Measurements from ENCODE around the gene EBF3. TPM values are rescaled to one million over a fixed set of nuclear protein-coding genes. Genes with fewer than 3 reads are reported as not detected.
A peak's percentile ranks its signal among the peaks of the same experiment; 100 is the strongest.

The EBF3 gene
- total and polyA plus RNA-seq, 2 experiments from 2014 or later = 0.27 to 0.49 TPM

GRCh38 chr10:129867631-129868179, 96.4 kb downstream of the EBF3 start:
- no peaks in the 10 kb centered on the region for H3K79me2 ChIP-seq (replicated peaks; ENCODE audit: insufficient read depth)
- H3K9me3 Mint-ChIP-seq = no peaks in the 10 kb centered on the region
- H3K4me2 ChIP-seq = no peak overlapping the region
- DNase-seq (ENCODE audit: low spot score) (no peak), ATAC-seq (peak; percentile 5; the same call in 1 of the 3 replicates)
- no peaks in the 10 kb centered on the region for H3K36me3 Mint-ChIP-seq (ENCODE audit: low read depth)
- no peak overlapping the region for H3K4me3 Mint-ChIP-seq
- H3K4me3 ChIP-seq = no peak overlapping the region
- no peaks in the 10 kb centered on the region for H3K27me3 ChIP-seq (ENCODE audit: insufficient read depth)
- peaks cover 35% of the 10 kb centered on the region for H3K4me1 ChIP-seq (ENCODE audit: insufficient read depth)
- H2AFZ ChIP-seq = no peak overlapping the region
- peaks cover 18% of the 10 kb centered on the region for H3K27me3 Mint-ChIP-seq (ENCODE audit: insufficient read depth, low read depth, poor library complexity)
- no peaks in the 10 kb centered on the region for H3F3A ChIP-seq (replicated peaks; ENCODE audit: low read depth)
- no peaks in the 10 kb centered on the region for H3K36me3 ChIP-seq (ENCODE audit: insufficient read depth)
- no peak overlapping the region for H3K27ac Mint-ChIP-seq
- H3K27ac ChIP-seq (ENCODE audit: low read depth) = no peak overlapping the region
- no peaks in the 10 kb centered on the region for H3K9me2 ChIP-seq (ENCODE audit: insufficient read depth)
- H4K20me1 ChIP-seq (replicated peaks; ENCODE audit: insufficient read depth) = no peaks in the 10 kb centered on the region
- TF ChIP-seq ZNF114 (CRISPR knock-in tag; IDR thresholded peaks at IDR 0.05) = no peak
- TF ChIP-seq JUNB (IDR thresholded peaks at IDR 0.05; ENCODE audit: unreplicated experiment) = no peak
- no peak for TF ChIP-seq POLR2AphosphoS5 (IDR thresholded peaks at IDR 0.05; ENCODE audit: low read depth)
- no peak for TF ChIP-seq CREB1 (CRISPR knock-in tag; IDR thresholded peaks at IDR 0.05; ENCODE audit: low read depth)
- TF ChIP-seq, protein P1, sequence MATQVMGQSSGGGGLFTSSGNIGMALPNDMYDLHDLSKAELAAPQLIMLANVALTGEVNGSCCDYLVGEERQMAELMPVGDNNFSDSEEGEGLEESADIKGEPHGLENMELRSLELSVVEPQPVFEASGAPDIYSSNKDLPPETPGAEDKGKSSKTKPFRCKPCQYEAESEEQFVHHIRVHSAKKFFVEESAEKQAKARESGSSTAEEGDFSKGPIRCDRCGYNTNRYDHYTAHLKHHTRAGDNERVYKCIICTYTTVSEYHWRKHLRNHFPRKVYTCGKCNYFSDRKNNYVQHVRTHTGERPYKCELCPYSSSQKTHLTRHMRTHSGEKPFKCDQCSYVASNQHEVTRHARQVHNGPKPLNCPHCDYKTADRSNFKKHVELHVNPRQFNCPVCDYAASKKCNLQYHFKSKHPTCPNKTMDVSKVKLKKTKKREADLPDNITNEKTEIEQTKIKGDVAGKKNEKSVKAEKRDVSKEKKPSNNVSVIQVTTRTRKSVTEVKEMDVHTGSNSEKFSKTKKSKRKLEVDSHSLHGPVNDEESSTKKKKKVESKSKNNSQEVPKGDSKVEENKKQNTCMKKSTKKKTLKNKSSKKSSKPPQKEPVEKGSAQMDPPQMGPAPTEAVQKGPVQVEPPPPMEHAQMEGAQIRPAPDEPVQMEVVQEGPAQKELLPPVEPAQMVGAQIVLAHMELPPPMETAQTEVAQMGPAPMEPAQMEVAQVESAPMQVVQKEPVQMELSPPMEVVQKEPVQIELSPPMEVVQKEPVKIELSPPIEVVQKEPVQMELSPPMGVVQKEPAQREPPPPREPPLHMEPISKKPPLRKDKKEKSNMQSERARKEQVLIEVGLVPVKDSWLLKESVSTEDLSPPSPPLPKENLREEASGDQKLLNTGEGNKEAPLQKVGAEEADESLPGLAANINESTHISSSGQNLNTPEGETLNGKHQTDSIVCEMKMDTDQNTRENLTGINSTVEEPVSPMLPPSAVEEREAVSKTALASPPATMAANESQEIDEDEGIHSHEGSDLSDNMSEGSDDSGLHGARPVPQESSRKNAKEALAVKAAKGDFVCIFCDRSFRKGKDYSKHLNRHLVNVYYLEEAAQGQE (IDR thresholded peaks at IDR 0.05; ENCODE audit: unreplicated experiment) = no peak
- no peak for TF ChIP-seq CTCF (conservative IDR thresholded peaks at IDR 0.05; ENCODE audit: low read depth in 2 of 2)
- no peak for TF ChIP-seq EZH2 (IDR thresholded peaks at IDR 0.05; ENCODE audit: low read depth, unreplicated experiment)
- no peak for TF ChIP-seq EZH2phosphoT487 (IDR thresholded peaks at IDR 0.05; ENCODE audit: unreplicated experiment)
- no peak for TF ChIP-seq ZNF331 (CRISPR knock-in tag; IDR thresholded peaks at IDR 0.05; ENCODE audit: low read depth)
- TF ChIP-seq ZNF462 (CRISPR knock-in tag; IDR thresholded peaks at IDR 0.05) = no peak
- peaks cover 56% of the 10 kb centered on the region for H3K4me1 Mint-ChIP-seq
